HG03175 (cell line): ENCODE results near the gene KRTAP5-1.
"Not testable (repeated sequence)": the region's sequence is repeated elsewhere in the genome, so short reads cannot be mapped to it uniquely, and the experiment has no call there.

Experiments used
- ATAC-seq: cut with Tn5 transposase; IDR thresholded peaks from one replicate; pipeline ENCODE4 v1.9.1; 2021; ENCODE audit warnings: mild to moderate bottlenecking, moderate library complexity; ENCODE audit not compliant: unreplicated experiment

The KRTAP5-1 gene

DNA sequence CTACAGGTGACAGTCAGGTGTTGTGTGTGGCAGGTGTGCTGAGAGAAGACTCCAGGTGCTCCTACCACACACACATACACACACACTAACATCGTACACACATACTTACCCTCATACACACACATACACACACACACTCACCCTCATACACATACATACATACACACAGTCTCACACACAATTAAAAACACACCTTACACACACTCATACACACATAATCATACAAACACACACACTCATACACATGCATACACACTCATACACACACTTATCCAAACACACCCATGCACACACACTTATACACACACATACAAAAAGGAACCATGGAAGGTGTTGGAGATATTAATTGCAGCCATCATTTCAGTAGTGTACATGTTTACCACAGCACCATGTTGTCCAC, 18.5 kb upstream of the KRTAP5-1 start:
- no peak for ATAC-seq

DNA sequence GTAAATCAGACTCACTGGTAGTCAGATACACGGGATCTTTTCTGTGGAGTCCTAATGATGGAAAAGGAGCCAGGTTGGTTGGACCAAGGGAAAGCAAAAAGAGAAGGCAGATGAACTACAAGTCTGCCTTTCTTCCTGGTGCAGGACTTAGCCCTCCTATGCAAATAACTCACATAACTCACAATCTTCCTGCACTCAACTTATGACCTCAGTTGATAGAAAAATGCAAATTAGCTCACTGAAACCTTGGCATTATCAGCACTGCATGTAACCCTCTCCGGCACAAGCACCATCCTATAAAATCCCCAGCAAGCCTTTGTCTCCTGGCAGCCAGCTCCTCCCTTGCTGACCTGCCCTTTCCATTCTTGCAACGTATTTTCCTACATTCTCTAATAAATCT, 16.6 kb upstream of the KRTAP5-1 start:
- ATAC-seq = not testable (repeated sequence)

DNA sequence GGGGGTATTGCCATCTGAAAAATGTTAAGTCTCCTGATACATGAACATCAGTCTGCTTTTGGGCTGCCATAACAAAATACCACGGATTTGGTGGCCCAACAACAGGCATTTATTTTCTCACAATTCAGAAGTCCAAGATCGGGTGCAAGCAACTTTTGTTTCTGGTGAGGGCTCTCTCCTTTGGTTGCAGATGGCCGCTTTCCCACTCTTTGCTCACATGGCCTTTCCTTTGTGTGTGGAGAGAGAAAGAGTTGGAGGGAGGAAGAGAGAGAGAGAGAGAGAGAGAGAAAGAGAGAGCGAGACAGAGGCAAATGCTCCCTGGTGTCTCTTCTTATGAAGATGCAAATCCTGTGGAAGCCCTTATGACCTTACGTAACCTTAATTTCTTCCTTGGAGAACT, 15.5 kb upstream of the KRTAP5-1 start:
- ATAC-seq = no peak

DNA sequence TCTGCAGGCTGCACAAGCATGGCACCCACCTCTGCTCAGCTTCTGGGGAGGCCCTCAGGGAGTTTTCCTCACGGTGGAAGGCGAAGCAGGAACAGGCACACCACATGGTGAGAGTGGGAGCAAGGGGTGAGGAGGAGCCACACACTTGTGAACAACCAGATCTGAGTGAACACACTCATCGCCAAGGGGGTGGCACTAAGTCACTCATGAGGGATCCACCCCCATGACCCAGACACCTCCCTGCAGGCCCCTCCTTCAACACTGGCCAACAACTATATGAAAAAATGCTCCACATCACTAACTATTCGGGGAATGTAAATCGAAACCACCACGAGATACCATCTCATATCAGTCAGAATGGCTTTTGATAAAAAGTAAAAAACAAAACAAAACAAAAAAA, 13.7 kb upstream of the KRTAP5-1 start:
- ATAC-seq = no peak

DNA sequence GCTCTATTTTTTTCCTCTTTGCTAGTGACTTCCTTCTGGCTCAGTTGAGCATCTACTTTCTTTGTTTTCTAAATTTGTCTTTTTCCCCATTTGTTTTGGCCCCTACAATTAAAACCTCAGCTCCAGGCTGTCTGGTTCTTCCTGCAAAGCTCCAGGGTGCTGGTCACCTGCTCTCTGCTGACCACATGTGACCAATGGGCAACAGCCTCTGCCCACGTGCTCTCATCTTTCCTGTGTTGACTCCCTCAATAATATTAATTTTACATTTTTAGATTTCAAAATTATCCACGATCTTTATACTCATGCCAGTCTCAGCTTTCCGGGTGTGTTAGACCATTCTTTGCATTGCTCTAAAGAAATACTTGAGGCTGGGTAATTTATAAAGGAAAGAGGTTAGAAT, 13.3 kb upstream of the KRTAP5-1 start:
- ATAC-seq = not testable (repeated sequence)

DNA sequence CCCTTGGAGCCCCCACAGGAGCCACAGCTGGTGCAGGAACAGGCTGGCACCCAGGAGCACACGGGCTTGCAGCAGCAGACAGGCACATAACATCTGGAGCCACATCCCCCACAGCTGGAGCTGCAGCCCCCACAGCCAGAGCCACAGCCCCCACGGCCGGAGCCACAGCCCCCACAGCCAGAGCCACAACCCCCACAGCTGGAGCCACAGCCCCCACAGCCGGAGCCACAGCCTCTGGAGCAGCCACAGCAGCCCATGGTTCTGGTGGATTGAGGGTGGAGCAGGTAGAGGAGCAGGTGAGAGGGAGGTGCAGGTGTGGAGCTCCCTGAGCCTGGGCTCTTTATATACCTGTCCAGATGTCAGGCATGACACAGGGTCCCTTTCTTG, 12.9 kb upstream of the KRTAP5-1 start, which contains the start of gene KRTAP5-2:
Gene KRTAP5-2 (minus strand): TSS at position 301 of the 387 bp plus-strand sequence. CDS start 44 bp downstream, at position 257.
- ATAC-seq = no peak

DNA sequence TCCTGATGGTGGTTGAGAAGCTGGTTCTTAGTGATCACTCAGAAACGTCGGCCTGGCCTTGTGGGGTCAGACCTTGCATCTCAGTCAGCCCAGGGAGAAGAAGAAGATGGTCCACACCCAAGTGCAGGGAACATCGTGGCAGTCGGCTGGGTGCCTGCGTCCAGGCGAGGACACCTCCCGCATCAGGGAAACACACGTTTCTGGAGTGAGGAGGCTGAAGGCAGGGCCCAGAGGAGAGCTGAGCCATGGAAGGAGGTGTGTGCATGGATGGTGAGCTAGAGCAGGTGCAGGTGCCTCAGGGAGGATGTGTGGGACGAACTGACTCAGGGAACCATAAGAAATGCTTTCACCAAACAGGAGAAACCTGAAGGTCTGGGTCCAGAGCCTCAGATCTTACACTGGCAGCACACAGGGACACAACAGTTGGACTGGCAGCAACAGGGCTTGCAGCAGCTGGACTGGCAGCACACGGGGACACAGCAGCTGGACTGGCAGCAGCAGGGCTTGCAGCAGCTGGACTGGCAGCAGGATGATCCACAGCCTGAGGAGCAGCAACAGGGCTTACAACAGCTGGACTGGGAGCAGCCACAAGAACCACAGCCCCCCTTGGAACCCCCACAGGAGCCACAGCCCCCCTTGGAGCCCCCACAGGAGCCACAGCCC, 12.4 kb upstream of the KRTAP5-1 start:
- ATAC-seq = no peak

DNA sequence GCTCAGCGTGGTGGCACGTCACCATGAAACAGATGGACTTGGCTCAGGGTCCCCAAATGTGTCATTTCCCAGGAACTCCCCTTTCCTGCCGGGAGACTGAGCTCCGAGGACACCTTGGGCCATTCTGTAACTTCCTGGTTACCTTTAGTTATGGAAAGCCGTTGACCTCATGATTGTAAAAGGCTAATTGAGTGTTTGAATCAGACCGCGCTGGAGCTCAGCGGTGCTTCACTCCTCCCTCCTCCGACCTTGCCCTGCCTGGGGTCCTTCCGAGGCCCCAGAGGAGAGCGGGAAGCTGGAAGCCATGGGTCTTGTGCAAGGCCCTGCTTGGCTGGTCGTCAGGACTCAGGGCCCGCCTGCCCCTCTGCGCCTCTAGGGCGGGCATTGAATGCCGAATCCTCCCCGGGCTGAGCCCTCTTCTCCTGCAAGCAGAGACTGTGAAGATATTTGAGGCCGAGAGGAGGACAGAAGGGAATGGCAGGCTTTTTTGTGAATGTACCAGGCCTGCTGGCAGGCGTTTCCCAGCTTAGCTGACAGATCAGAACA, 11.6 kb upstream of the KRTAP5-1 start:
- ATAC-seq = not testable (repeated sequence)

DNA sequence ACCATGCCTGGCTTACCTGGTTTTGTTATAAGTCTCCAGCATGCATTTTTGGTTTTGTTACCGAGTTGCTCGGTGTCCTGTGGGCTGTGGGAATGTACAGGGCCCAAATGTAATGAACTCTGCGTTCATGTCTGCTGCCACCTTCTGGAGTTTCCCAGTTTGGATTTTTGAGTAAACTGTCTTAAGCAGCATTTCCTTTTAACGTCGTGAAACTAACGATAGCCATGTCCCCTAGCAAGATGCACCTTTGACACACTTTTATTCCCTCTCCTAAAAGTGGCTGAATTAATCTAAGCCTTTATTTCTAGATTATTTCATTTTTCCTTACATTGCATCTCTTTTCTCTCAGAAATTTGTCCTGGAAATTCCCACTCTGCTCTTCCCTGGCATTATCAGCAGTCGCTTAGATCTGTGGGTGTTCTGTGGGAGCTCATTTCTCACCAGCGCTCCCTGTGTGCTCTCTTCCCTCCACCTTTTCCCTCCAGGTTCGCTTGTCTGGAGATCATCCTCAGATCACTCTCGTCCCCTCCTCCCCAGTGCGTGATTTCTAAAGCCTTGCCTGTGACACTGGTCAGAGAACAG, 11.0 kb upstream of the KRTAP5-1 start:
- not testable (repeated sequence) for ATAC-seq

DNA sequence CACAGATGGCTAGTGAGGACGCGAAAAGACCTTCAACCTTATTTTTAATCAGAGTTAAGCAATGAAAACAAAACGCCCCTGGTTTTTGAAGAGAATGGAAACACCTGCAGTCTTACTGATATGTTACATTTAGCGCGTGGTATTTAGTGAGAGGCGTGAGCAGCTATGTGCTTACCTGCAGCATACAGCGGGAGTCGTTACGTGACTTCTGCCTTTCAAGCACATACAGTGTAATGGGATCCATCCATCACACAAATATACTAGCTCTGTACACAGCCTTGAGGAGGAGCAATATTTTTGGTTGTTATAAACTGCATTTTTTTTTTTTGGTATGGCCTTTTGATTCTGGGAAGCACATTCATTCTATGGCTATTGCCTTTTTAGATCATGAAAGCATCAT, 7.5 kb upstream of the KRTAP5-1 start:
- no peak for ATAC-seq

DNA sequence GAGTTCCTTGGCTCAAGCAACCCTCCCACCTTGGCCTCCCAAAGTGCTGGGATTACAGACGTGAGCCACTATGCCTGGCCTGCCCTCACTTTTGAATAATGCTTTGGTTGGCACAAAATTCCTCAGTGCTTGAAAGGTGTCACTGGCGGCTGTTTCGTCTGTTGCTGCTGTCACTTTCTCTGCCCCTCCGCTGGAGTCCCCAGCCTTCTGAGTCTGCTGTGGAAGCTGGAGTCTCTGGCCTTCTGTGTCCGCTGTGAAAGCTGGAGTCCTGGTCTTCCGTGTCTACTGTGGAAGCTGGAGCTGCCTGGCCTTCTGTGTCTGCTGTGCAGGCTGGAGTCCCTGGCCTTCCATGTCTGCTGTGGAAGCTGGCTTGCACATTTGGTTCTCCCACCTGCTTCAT, 4.9 kb upstream of the KRTAP5-1 start:
- no peak for ATAC-seq

DNA sequence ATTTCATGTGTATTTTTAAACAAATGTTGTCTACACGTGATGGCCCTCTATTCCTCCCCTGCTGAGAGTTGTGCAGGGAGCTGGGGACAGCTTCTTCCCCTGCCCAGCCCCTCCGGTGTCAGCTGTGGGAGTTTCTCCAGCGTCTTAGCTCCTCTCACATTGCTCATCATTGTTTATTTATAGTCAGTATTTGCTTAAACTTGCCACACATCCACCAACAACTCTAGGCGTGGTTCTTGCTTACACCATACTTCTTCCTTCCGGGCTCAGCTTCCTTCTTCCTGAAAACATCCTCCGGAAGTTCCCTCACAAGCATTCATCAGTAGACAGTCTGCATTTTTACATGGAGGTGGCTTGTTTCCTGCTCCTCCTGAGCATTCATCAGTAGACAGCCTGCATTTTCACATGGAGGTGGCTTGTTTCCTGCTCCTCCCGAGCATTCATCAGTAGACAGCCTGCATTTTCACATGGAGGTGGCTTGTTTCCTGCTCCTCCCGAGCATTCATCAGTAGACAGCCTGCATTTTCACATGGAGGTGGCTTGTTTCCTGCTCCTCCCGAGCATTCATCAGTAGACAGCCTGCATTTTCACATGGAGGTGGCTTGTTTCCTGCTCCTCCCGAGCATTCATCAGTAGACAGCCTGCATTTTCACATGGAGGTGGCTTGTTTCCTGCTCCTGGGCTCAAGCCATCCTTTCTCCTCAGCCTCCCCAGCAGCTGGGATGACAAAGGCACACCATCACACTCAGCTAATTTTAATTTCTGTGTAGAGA, 4.3 kb upstream of the KRTAP5-1 start:
- ATAC-seq = not testable (repeated sequence)

DNA sequence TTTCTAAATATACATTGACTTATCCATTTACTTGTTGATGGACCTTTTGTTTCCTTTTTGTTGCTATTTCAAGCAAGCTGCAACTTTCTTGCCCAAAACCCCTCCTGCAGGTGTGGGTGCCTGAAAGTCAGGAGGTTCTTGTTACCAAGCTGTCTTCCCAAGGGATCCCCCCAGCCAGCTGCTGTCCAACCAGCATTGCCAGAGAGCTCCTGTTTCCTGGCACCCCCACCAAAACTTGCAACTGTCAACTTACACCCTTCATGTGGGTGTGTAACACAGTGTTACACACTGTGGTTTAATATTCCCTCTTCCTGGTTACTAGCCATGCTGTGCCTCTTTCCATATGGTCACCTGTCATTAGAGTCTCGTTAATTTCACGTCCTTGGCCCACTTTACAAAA, 1.6 kb upstream of the KRTAP5-1 start:
- ATAC-seq = no peak

DNA sequence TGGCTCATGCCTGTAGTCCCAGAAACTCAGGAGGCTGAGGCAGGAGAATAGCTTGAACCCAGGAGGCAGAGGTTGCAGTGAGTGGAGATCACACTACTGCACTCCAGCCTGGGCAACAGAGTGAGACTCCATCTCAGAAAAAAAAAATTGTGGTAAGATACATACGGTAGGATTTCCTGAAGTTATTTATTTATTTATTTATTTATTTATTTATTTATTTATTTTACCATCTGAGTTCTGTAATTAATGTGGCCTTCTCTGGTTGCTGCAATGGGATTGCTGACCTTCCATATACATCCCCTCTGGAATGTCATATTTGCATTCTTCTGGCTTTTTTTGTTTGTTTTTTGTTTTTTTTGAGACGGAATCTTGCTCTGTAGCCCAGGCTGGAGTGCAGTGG, 2.2 kb downstream of the KRTAP5-1 start:
- not testable (repeated sequence) for ATAC-seq

DNA sequence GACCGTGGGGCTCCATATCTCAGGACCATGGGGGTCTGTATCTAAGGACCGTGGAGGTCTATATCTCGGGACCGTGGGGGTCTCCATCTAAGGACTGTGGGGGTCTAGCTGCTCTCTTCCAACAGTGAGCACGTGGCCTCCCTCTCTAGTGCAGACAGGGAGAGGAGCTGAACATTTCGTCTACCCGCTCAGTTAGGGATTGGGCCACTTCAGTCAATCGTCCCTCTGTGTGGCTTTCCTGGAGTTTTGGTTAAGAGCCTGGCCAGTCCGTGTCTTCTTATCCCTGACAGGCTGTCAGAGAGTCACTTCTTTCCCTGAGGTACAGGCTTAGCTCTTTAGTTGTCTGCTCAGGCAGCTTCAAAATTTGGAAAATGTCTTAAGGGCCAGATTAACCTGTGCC, 3.1 kb downstream of the KRTAP5-1 start:
- no peak for ATAC-seq

DNA sequence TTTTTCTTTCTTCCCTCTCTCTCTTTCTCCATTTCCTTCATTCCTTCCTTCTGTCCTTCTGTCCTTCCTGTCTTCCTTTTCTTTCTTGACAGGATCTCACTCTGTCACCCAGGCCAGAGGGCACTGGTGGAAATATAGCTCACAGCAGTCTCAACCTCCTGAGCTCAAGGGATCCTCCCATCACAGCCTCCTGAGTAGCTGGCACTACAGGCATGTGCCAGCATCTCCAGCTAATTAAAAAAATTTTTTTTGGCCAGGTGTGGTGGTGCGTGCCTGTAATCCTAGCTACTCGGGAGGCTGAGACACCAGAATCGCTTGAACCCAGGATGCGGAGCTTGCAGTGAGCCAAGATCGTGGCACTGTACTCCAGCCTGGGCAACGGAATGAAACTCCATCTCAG, 8.3 kb downstream of the KRTAP5-1 start:
- ATAC-seq = no peak

DNA sequence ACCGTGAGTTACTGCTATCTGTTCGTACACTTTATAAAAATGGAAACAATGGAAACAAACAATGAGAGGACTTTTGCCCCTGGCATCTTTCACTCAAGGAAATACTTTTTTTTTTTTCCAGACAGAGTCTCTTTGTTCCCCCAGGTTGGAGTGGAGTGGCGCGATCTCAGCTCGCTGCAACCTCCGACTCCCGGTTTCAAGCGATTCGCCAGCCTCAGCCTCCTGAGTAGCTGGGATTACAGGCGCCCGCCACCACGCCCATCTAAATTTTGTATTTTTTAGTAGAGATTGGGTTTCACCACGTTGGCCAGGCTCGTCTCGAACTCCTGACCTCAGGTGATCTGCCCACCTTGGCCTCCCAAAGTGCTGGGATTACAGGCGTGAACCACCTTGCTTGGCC, 9.3 kb downstream of the KRTAP5-1 start:
- not testable (repeated sequence) for ATAC-seq

DNA sequence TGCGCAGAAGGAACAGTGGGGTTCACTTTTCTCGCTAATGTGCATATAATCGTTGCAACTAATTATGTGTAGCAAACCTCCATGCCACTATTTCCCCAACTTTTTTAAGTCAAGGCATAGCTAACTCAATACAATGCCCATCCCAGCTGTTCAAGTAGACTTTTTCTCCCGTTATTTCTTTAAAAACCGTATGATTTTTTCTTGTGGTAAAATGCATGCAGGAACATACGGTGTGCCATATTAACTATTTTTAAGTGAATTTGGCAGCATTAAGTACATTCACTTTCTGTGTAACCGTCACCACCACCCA, 10.2 kb downstream of the KRTAP5-1 start:
- ATAC-seq = no peak

DNA sequence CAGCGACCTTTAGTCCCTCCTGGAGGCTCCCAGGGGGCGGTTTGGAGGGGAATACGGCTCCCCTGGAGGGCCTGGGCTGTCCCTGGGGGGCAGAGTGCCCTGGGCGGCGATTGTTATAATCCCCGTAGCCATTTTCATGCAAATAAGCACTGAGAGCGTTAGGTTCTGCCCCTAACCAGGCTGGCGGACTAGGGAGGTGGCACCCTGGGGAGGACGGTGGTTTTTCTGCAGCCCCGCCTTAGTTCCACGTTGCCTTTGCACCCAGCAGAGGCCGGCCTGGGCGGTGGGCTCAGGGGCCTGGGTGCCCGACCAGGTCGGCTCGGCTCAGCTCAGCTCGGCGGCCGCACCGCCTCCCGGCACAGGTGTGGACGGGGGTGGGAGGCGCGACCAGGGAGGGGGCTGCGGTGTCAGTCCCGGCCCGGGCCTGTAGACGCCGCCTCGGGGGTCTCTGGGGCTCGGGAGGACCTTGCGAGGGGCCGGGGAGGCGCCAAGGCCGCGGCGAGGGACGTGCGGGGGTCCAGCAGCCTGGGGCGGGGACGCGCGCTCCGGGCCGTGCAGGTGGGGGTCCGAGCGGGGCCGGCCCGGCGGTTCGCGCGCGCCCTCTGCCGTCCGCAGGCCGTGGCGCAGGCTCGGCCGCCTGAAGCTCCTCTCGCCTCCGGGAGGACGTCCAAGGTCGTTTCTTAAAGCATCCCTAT, 10.7 kb downstream of the KRTAP5-1 start:
- peak; percentile 38 for ATAC-seq

DNA sequence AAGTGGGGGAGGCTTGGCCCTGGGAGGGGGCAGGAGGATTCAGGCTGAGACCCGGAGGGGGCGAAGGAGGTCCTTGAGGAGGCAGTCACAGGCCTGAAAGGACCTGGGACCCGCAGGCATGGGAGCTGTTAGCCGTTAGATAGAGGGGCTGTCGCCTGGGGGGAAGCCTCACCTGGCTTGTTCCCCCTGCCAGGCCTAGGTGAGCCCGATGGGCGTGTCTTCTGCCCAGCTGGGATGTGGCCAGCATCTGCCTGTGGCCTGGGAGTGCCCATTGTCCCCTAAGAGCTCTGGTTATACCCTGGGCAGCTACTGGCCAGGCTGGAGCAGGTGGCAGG, 11.2 kb downstream of the KRTAP5-1 start:
- ATAC-seq = no peak

DNA sequence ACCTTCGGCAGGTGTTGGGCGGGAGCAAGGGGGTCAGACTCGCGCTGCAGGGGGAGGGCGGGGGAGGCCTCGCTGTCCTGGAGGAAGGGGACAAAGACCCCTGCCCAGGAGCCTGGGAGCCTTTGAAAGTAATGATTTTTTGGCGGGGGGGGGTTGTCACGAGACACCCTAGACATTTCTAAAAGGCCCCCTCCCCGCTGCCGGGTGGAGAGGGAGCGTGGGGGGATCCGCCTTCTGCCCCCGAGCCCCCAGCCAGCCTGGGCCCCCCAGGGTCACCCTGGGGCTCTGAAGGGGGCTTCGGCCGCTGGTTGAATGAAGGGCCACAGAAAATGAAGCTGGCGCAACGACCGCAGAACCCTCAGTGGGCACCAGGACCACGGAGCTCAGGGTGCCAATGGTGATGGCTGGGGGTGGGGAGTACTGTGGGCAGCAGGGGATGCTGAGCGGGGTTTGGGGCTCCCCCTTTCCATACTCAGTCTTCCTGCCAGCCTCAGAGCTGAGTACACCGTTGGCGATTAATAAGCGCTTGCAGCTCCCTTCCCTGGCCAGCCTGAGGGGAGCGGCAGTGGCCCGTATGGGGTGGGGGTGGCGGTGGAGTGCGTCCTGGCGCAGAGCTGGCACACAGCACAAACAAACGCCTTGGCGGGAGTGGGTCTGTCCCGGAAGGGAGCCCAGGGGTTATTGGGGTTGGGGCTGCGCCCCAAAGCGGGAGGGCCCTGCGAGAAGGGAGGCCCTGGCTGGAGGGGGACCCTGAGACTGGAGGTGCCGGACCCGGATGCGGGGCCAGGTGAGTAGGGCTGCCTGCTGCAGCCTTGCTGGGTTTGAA, 11.8 kb downstream of the KRTAP5-1 start:
- ATAC-seq = no peak
